HG03575 (cell line): ENCODE results near the gene EDC4.
"Not testable (repeated sequence)": the region's sequence is repeated elsewhere in the genome, so short reads cannot be mapped to it uniquely, and the experiment has no call there.

Experiments
- ATAC-seq: cut with Tn5 transposase; IDR thresholded peaks from one replicate; pipeline ENCODE4 v1.9.1; 2021; ENCODE audit not compliant: unreplicated experiment, insufficient number of reproducible peaks, low FRiP score; ENCODE audit errors: extremely low read depth

EDC4 gene

DNA sequence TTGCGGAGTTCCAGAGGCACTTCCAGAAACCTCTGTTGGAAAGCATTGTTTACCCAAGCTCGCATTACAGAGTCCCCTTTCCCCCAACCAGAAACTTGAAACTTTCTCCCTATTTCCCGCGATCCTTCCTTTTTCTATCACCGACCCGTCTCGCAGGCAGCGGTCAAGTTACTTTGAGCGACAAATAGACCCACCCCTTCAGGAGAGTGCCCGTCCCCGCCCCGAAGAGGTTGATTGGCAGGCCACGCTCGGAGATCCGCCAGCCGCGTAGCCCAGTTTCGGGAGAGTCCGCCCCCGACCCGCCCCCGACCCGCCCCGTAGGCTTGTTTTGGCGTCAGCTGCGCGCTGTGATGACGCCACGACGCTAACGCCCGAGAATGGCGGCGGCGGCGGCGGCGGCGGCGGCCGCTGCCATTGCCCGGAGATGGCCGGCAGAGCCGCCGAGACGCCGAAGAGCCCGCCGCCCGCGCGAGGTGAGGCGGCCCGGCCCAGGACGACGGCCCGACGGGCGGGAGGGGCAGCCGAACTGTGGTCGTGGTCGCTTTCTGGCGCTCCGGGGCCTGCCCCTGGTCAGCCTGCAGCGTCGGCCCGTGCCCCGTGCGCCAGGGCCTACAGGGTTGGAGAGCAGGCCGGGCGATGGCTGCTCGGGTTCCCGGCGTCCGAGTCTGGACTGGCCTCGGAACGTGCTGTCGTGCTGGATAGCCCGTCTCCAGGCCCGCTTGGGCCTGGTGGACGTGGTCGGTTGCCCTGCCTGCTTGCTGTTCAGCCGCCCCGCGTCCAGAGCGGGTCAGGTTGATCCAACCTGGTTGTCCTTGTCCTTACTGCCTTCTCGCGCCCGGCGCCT lies 20.3 kb downstream of the EDC4 start, which contains the start of gene PSKH1:
Gene PSKH1, plus strand, starts transcription at position 356 of the 844 bp plus-strand sequence. CDS start 15,496 bp downstream, outside the sequence.
- ATAC-seq = no peak

DNA sequence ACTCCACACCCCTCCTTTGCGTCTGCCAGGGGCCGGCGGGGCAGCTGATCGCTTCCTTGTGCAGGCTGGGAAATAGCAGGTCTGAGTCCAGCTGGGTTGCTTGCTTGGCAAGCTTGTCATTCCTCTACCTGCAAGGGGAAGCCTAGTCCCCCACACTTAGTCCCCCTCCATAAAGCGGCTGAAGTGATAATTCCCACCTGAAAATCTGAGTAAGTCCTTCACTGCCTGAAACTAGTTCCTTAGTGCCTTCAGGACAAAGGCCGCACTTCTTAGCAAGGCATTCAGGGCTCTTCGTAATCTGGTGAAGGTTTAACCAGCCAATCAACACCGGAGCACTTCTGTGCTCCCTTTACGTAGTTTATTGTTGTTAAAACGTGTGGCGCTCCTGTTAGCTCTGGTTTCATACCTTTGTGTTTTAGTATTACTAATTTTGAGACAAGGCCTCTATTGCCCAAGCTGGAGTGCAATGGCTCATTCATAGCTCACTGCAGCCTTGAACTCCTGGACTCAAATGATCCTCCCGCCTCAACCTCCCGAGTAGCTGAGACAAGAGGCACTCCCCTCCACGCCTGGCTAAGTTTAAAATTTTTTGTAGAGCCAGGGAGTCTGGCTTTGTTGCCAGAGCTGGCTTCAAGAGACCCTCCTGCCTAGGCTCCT lies 21.0 kb downstream of the EDC4 start:
- ATAC-seq = no peak

DNA sequence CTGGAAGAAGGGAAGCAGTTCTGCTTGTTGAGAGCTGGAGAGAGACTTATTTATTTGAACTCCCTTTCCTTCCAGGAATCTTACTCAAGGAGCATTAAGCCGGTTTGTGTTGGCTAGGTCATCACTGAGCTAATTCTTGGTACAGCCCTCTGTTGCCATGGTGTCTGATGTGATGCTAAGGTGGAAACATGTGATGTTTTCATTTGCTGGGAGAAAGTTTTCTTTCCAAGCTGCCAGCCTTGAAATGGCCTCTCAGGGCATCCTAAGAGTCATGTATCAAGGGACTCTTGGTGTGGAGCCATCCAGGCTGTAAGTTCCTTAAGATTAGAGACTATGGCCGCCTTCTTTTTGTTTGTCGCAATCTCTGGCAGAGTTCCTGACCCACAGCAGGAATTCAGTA lies 24.4 kb downstream of the EDC4 start:
- no peak for ATAC-seq

DNA sequence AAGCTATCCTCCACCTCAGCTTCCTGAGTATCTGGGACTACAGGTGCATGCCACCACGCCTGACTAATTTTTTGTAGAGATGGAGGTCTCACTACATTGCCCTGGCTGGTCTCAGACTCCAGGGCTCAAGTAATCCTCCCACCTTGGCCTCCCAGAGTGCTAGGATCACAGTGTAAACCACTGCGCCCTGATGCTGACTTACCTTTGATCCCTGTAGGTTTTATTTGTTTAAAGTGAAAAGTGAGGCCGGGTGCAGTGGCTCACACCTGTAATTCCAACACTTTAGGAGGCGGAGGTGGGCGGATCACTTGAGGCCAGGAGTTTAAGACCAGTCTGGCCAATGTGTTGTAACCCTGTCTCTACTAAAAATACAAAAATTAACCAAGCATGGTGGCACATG lies 28.9 kb downstream of the EDC4 start:
- no peak for ATAC-seq

DNA sequence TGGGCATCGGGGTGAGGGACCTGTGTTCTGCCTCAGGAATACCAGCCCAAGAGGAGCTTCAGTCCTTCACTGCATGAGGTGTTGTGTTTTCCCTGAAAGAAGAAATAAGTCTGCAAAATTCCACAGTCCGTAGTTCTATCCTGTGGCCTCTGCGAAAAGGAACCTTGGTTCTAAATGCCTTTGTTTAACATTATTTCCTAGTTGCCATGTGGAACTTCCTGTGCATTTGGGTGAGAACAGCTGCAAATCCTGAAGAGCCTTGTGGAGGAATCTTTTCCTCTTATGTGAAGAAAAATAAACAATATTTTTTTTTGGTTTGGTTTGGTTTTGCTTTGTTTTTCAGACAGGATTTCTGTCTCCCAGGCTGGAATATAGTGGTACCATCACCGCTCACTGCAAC lies 30.0 kb downstream of the EDC4 start:
- ATAC-seq = no peak

DNA sequence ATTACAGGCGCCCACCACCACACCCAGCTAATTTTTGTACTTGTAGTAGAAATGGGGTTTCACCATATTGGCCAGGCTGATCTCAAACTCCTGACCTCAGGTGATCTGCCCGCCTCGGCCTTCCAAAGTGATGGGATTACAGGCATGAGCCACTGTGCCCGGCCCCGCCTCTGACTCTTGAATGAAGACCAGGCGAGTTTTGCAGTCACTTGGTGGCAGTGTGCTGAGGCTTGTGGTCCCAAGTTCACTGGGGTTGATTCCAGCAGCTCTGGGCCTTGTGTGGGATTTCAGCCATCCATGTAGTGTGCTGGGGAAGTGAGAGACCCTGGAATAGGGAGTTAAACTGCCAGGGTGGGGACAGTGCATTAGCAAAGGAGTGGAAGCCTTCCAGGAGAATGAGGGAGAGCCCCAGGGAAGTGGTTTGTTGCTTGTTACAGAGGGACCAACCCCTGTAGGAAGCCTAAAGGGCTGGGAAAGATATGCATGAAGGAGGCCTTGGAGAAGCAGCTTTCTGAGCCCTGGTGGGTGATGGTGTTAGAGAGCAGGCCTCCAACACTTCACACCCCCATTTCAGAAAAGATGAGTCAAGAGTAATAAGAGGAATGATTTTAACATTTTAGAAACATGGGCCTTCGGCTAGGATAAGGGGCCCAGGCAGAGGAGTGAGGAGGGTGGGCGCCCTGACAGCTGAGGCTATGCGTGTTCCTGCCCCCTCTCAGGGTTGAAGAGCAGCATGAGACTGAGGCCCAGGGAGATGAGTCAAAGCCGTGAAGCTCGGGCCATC lies 34.7 kb downstream of the EDC4 start:
- no peak for ATAC-seq

DNA sequence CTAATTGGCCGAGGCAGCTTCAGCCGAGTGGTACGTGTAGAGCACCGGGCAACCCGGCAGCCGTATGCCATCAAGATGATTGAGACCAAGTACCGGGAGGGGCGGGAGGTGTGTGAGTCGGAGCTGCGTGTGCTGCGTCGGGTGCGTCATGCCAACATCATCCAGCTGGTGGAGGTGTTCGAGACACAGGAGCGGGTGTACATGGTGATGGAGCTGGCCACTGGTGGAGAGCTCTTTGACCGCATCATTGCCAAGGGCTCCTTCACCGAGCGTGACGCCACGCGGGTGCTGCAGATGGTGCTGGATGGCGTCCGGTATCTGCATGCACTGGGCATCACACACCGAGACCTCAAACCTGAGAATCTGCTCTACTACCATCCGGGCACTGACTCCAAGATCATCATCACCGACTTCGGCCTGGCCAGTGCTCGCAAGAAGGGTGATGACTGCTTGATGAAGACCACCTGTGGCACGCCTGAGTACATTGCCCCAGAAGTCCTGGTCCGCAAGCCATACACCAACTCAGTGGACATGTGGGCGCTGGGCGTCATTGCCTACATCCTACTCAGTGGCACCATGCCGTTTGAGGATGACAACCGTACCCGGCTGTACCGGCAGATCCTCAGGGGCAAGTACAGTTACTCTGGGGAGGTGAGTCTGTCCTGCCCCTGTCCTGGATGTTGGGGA lies 36.3 kb downstream of the EDC4 start:
- ATAC-seq = no peak

DNA sequence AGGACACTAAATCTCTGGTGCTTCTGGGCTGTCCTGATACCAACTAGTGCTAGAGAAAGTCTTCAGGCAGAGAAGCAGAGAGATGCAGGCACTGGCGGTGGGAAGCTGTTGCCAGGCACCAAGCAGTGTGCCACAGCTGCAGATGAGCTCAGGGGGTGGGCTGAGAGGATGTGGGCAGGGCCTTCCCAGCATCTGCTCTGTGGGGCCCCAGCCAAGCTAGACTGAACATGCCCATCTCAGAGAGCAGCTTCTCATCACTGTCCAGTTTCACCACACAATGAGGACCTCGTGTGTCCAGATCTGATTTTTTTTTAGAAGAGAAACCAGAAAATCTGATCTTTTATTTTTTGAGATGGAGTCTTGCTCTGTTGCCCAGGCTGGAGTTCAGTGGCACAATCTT lies 37.3 kb downstream of the EDC4 start:
- no peak for ATAC-seq

DNA sequence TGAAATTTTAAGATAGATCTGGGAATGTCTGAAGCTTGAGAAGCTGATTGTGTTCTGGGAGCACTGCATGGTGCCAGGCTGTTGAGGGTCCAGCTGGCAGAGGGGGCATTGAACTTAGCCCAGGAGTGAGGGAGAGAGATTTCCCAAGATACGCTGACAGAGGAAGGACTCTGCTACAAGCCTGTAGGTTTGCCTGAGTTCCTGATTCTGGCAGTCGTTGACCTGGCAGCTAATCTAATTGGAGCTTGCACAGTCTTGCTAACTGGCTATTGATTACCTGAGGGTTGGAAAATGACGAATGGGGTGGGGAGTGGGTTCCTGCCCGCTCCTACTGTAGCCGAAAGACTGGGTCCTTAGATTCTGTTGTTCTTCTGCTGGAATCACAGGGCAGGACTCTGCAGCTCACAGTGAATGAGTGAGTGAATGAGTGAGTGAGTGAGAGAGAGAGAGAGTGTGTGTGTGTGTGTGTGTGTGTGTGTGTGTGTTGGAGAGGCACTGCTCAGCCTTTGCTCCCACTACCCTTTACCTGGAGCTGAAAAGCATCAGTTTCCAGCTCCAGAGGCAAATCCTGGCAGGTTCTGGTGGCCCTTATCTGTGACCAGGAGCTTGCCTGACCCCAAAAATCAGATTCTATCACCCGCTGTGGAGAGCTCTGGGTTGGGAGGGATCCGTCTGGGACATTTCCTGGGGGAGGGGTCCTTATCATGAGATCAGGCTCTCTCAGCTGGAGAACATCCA lies 42.1 kb downstream of the EDC4 start:
- no peak for ATAC-seq

DNA sequence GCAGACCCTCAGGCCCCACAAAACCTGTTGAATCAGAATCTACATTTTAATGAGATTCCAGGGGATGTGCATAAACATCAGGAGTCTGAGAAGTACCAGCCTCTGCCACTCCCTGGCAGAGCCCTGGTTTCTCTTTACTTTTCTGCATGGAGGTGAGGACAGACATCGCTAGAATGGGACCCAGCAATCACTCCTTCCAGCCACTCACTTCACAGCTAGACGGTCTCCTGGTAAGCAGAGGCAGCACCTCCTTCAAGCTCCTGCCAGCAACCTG lies 42.6 kb downstream of the EDC4 start:
- not testable (repeated sequence) for ATAC-seq

DNA sequence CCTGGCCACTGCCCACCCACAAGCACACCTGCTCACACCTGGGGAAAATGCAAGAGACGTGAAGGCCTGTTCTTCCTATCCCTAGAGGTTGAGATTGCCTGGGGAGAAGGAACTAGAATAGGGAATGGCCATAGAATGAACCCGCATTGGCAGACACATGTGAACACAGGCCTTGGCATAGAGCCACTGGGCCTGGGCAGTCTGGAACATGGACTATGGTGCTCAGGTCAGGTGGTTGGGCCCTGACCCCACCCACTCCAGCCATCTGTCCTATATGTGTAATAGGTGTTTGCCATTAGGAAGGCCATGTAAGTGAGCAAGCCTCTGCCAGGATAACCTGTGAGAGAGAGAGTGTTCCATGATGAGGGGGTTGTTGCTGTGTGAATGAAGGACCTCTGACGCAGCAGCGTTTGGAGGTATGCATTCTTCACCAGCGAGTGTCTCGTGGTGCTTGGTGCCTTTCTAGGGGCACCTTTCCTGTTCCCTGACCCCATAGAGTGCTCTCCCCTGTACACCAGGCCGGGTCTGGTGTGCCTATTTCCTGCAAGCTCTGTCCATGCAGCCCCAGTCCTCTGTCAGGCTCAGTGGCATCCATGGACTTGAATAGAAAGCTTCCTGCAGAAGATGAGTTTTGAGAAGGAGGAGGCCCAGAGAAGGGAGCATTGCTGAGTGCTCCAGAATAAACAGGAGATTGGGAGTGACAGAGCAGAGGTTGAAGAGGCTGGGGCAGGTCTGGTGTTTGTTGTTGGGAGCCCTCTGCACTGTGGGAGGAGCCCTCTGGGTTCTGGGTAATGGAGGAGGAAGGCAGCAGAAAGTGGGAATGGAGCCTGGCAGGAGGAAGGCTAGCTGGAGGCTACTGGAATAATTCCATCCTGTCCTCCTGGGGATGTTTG lies 43.2 kb downstream of the EDC4 start:
- no peak for ATAC-seq

DNA sequence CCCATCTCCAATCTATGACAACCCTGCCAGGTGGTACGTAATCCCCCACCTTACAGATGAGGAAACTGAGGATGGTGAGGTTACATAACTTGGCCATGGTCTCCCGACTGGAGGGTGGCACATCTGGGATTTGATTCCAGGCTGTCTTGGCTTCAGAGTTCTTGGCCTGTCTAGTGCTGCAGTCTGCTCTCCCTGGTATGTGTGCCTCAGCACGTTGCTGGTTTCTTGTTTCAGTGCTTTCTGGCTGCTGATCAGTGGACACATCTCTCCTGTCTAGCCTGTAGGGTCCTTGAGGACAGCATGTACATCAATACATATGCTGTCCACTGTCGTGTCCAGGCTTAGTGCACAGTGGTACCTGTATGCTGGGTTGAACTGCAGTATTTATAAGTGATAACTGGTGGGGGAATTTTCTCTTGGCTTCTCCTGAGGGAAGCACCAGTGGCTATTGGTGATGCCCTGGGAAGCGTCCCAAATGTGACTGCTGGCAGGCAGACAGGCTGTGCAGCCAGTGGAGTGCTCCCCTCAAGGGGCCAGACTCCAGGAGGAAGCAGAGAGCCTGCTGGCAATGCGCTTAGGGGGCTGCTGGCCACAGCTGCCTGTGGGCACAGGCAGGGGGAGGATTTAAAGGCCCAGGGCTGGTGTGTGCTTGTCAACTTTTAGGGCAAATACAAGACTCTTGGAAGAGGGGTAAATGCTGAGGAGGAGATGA lies 44.4 kb downstream of the EDC4 start:
- ATAC-seq = no peak

DNA sequence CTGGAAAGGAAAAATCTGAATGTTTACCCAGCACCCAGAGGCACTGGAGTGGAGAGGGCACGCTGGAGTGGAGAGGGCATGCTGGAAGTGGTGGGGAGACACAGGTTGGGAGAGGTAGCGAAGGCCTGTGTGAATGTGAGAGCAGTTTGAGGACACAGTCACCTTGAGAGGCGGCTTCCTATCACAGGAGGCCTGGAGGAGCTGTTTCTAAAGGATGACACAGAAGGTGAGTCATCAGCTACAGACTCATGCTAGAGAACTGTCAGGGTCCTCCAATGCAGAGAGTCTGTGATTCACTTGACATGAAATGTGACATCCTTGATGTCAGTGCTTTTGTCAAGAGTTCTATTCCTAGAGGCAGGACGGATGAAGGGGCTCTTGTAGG lies 45.0 kb downstream of the EDC4 start:
- no peak for ATAC-seq

DNA sequence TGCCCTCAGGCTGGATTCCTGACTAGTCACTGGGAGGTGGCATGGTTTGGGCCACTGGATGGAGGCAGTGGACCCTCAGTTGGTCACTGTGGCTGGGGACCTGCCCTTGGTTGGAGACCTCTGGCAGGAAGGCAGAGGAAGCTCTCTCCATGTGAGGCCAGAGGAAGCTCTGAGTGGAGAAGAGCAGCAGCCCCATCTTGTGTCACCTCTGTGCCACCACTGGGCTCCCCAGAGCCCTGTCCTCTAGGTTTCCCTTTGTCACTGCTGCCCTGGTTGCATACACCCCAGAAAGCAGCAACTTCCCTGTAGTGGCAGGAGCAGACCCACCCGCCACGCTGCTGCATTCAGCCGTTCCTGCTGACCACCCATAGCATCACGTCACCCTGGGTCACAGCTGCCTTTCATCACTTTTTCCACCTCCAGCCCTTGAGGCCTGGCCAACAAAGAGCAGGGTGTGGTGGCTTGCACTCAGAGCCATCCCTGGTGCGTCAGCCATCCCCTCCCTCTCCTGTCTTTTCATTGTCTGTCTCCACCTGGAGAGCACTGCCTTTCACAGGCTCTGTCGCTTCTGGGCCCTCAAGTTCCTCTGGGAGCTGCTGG lies 46.9 kb downstream of the EDC4 start:
- no peak for ATAC-seq

DNA sequence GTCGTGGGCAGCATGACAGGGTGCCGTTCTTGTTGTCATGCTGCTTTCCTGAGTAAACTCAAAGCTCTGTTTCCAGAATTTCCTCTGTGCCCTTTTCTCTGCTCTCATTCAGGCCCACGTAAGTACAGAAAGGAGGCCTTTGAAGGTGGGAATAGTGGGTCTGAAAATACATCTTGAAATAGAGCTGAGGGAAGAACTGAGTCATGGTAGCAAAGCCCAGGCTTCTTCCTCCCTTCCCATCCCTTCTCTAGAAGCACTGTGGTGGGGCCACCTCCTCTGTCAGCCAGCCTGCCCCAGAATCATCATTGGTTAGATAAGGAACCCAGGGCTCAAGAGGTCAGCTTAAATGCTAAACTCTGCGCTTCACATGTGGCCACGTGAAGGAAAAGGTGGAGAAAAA lies 49.4 kb downstream of the EDC4 start:
- ATAC-seq = no peak

DNA sequence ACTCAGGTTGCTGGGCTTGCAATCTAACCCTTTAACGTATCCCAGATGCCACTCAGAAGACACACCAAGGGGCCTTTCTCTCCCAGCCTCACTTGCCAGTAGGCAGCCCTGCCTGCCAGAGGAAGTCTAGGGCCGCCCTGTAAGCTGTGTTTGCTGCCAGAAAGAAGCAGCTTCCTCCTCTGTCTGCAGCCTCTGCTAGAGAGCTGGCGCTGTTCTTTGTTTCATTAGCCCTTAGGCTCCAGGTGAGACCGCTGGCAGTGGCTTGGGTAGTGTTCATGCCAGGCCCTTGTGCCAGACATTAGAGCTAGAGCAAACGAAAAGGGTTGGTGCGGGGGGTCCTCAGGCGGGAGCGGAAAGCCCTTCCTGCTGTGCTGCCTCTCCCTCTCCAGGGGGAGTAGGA lies 49.9 kb downstream of the EDC4 start:
- ATAC-seq = no peak
